HG03045 (cell line): ENCODE measurements around the gene THEM5.
"Not testable (repeated sequence)": the region's sequence is repeated elsewhere in the genome, so short reads cannot be mapped to it uniquely, and the experiment has no call there.

ENCODE experiments used
- ATAC-seq: cut with Tn5 transposase; IDR thresholded peaks from one replicate; pipeline ENCODE4 v1.9.1; 2021; ENCODE audit warnings: mild to moderate bottlenecking, moderate library complexity; ENCODE audit not compliant: unreplicated experiment

THEM5 gene

DNA sequence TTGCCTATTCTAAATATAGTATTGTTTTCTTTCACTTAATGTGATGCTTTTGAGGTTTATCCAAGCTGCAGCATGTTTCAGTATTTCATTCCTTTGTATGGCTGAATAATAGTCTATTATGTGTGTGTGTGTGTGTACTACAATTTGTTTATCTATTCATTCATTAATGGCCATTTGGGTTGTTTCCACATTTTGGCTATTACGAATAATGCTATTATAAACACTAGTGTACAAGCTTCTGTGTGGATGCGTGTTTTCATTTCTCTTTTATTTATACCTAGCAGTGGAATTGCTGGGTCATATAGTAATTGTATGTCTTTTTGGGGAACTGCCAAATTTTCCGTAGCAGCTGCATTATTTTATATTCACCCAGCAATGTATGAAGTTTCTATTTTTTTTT is 15.0 kb upstream of the THEM5 start:
- ATAC-seq = no peak

DNA sequence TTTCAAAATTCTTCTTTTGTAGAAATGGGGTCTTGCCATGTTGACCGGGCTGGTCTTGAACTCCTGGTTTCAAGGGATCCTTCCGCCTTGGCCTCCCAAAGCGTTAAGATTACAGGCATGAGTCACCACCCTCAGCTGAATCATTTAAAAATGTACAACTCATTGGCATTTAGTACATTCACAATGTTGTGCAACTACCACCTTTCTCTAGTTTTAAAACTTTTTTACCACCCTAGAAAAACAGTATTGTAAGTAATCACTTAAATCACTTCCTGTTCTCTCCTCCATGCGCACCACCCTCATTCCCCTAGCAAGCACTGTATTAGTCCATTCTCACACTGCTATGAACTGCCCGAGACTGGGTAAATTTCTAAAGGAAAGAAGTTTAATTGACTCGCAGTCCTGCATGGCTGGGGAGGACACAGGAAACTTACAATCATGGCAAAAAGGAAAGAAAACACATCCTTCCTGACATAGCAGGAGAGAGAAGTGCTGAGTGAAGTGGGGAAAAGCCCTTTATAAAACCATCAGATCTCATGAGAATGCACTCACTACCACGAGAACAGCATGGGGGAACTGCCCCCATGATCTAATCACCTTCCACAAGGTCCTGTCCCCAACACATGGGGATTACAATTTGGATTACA is 14.4 kb upstream of the THEM5 start:
- ATAC-seq = no peak

DNA sequence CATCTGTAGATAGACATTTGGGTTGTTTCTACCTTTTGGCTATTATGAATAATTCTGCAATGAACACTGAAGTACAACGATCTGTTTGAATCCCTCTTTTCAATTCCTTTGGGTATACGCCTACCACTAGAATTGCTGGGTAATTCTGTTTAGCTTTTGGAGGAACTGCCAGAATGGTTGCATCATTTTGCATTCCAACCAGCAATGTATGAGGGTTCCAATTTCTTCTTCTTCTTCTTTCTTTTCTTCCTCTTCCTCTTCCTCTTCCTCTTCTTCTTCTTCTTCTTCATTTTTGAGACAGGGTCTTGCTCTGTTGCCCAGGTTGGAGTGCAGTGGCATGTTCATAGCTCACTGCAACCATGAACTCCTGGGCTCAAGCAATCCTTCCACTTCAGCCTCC is 13.8 kb upstream of the THEM5 start:
- no peak for ATAC-seq

GRCh38 chr1:151864411-151864810 is 10.9 kb upstream of the THEM5 start:
- ATAC-seq = no peak

DNA sequence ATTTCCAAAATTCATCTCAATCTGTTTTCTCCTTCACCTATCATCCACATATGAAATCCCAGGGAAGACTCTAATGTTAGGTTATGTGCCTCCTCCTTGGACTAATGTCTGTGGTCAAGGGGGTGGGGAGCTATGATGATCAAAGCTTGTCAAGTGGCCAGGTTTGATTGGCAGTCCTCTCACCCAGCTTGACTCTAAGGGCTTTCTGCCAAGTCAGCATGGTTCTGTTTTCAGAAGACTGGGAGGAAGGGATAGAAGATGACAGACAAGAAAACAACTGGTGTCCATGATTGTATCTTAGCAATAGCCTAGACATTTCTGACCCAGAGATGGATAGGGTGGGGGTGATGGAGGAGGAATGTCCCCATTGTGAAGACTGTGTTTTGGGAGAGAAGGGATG is 9.1 kb upstream of the THEM5 start:
- ATAC-seq = no peak

DNA sequence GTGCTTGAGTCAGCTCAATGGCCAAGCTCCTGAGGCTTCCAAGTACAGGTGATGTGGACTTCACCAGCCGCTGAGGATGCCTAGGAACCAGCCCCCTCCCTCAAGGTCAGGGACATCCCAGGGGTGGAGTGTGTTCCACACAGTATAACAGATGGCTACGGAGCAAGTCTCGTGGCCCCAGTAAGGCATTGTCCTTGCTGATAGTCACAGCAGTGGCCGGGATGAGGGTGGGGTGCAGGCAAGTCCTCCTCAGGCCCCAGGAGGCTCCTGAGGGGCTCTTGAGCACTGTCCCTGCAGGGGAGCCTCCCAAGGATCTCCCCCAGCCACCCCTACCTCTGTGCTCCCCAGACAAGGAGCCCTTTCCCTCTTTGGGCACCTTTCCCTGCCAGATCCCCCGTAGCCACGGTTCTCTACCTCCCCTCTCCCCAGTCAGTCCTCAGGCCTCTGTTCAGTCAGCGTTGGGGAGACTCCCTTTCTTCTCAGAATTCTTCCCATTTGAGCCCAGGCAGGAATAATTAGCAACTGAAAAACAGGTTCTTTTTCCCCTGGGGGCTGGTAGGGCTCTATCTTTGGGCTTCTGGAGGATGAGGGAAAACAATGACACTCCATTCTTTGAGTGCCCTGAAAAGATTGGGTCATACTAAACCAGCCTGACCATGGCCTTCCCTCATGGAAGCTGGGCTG is 7.1 kb upstream of the THEM5 start:
- ATAC-seq = no peak

DNA sequence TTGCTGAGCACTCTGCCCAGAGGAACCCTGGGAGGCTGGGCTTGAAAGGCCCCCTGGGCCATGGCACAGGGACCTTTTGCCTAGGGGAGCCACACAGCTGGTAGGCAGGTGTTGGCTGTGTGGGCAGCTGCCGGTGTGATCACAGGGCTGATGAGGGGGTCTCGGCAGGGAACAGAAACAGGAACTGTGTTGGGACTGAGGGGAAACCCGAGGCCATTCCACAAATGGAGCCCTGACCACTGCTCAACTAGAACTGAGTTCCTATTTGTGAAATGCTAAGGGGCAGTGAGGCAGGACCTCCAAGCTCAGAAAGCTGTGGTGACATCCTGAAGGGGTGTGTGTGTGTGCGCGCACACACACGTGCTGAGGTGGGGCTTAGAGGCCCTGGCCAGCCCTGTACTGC is 6.4 kb upstream of the THEM5 start:
- no peak for ATAC-seq

DNA sequence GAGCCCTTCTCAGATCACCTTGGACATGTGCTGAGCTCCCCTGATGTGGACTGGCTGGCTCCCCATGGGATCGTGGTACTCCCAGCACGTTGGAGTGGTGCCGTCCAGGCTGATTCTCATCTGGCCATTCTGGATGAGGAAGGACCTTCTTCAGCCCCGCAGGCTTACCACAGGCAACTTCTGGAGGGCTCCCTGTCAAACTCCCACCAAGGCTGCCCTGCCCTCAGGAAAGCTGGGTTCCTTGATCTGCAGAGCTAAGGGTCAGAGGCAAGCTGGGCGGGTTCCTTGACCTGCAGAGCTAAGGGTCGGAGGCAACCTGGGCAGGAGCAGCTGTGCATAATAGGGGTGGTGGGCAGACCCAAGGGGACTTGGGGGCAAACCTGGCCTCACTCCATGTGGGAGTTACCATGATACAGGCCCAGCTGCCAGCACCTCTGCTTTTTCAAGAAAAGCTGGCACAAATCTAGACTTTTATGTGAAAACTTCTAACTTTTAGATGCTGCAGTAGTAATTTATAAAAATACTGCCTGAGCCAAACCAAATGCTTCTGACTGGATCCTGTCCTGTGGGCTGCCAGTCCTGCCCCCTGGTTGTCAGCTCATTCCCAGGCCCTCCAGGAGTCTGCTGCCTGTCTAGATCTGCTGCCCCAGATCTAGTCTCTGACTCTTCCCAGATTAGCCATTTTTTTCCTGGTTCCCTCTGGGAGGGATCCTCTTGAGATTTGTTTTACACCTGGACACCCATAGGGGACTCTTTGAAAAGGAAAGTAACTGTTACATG is 5.6 kb upstream of the THEM5 start:
- no peak for ATAC-seq

GRCh38 chr1:151858030-151858746 is 4.7 kb upstream of the THEM5 start:
- ATAC-seq = no peak

GRCh38 chr1:151855933-151856332 is 2.4 kb upstream of the THEM5 start:
- ATAC-seq = no peak

DNA sequence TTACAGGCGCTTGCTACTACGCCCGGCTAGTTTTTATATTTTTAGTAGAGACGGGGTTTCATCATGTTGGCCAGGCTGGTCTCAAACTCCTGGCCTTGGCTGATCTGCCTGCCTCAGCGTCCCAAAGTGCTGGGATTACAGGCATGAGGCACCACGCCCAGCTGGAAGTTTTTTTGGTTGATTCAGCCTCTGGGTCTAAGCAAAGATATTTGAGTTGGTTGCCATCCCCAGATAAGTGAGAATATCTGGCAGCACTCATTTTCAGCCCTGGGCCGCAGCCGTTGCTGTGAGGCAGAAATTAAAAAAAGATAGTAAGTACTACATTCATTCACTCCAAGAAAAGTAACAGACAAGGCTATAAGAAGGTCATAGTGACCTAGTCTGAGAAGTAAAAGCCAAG is 2.0 kb upstream of the THEM5 start:
- not testable (repeated sequence) for ATAC-seq

DNA sequence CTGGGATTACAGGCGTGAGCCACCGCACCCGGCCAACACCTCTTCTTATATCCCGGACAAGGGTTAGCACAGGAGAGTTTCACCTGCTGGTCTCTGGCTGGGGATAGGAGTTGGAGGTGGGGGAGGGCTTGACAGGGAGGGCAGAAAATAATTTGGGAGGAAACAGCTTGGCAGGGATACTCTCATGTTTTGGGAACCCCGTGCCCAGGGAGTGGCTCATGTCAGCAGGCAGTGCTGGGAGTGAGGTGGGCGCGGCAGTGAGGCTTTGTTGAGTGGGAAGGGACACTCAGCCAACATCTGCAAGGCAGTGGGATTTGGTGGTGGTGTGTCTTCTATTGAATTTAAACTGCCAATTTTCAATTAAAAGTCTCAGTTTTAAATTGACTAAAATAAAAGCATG is 1.1 kb upstream of the THEM5 start:
- no peak for ATAC-seq

GRCh38 chr1:151852733-151853132 is 779 bp downstream of the THEM5 start:
- ATAC-seq = no peak

DNA sequence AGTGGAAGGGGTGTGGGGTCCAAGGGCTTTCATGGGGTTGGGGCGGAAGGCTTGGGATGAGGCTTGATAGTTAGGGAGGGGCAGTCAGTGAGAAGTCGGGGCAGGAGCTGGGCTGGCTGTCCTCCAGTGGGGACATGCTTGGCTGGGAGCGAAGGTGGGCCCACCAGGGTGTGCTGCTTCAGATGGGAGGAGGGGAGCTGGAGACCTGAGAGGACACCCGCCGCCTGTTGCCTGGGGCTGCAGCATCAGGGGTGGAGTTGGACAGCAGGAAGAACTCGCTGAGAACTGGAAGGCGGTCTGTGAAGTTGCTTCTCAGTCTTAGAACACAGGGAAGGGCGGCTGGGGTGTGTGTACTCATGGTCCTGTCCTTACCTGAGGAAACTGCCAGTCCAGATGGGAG is 1.6 kb downstream of the THEM5 start:
- no peak for ATAC-seq

GRCh38 chr1:151849871-151850270 is 3.6 kb downstream of the THEM5 start:
- no peak for ATAC-seq

DNA sequence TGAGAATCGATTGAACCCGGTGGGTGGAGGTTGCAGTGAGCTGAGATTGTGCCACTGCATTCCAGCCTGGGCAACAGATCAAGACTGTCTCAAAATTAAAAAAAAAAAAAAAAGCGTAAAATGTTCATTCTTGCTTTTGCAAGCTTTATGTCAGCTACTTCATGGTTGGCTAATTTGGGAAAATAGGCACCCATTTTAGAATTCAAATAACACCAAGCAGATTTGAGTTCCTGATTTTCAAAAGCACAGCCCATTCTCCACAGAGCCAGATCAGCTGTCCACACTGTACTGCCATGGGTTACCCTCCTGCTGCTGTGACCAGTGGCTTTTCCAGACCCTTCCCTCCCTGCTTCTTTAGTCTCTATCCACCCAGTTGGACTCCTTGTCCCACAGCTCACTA is 4.4 kb downstream of the THEM5 start:
- ATAC-seq = no peak

GRCh38 chr1:151847867-151848596 is 5.5 kb downstream of the THEM5 start:
- no peak for ATAC-seq

DNA sequence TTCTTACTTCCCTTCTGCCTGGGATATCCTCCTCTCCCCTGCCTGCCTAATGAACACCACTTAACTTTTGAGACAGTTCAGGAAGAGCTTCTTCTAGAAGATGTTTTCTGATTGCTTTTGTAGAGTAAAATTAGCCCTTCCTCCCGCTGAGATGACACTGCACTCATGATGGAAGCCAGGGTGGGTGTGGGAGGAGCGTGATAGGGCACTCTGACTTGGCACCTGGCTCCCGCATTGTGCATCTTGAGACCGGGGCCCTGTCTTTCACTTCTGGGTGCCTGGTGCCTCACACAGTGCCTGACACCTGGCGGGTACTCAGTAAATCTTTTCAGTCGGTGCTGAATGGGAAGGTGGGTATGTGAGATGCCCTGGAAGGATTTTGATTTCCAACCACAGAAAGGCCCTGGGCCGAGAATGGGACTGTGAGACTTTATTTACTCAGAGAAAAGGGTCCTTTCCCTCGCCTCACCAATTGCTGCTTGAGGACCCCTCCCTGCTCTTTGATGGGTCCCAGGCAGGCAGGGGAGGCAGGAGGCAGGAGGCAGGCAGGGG is 6.8 kb downstream of the THEM5 start:
- ATAC-seq = no peak

GRCh38 chr1:151846062-151846568 is 7.4 kb downstream of the THEM5 start:
- no peak for ATAC-seq

GRCh38 chr1:151843398-151843797 is 10.1 kb downstream of the THEM5 start:
- ATAC-seq = no peak
